ENCODE measurements around the gene CNGA2. TPM values are rescaled to one million over a fixed set of nuclear protein-coding genes. Genes with fewer than 3 reads are reported as not detected.

CNGA2 gene
- total and polyA plus RNA-seq, 2 experiments from 2014 or later, result not detected

DNA sequence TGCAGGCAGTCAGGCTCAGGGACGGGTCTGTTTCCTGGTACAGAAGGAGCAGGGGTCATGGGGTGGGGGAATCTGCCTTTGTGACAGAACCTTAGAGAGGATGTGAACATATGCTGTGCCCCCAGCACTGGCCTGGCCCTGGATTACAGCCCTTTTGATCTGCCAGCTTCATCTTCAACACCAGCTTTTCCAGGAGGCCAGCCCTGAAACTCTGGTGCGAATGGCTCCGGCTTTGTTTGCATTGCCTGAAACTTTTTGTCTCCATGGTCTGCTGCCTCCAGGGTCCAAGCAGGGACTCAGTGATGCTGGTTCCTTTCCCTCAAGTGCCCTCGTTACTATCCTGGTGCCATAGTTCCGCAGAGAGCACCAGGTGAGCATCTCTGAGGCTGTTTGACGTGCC is 2.1 kb downstream of the CNGA2 start:
- Histone ChIP-seq H3F3A (replicated peaks; ENCODE audit: low read depth) (no peaks in the 10 kb centered on the region), H3K27ac (ENCODE audit: low read depth) (no peak overlapping the region), H3K36me3 (ENCODE audit: insufficient read depth) (no peaks in the 10 kb centered on the region), H3K4me2 (no peak overlapping the region), H3K27me3 (ENCODE audit: insufficient read depth) (no peaks in the 10 kb centered on the region), H3K9me2 (ENCODE audit: insufficient read depth) (no peaks in the 10 kb centered on the region), H4K20me1 (replicated peaks; ENCODE audit: insufficient read depth) (no peaks in the 10 kb centered on the region), H2AFZ (no peak overlapping the region), H3K79me2 (replicated peaks; ENCODE audit: insufficient read depth) (no peaks in the 10 kb centered on the region), H3K4me1 (ENCODE audit: insufficient read depth) (no peaks in the 10 kb centered on the region), H3K4me3 (no peak overlapping the region)
- ATAC-seq (no peak), DNase-seq (ENCODE audit: low spot score) (no peak)
- H3K36me3 Mint-ChIP-seq (ENCODE audit: low read depth), result no peaks in the 10 kb centered on the region
- H3K4me1 Mint-ChIP-seq, result no peaks in the 10 kb centered on the region
- H3K9me3 Mint-ChIP-seq, result no peaks in the 10 kb centered on the region; the same call in 2 of the 3 replicates
- TF ChIP-seq, protein P1, sequence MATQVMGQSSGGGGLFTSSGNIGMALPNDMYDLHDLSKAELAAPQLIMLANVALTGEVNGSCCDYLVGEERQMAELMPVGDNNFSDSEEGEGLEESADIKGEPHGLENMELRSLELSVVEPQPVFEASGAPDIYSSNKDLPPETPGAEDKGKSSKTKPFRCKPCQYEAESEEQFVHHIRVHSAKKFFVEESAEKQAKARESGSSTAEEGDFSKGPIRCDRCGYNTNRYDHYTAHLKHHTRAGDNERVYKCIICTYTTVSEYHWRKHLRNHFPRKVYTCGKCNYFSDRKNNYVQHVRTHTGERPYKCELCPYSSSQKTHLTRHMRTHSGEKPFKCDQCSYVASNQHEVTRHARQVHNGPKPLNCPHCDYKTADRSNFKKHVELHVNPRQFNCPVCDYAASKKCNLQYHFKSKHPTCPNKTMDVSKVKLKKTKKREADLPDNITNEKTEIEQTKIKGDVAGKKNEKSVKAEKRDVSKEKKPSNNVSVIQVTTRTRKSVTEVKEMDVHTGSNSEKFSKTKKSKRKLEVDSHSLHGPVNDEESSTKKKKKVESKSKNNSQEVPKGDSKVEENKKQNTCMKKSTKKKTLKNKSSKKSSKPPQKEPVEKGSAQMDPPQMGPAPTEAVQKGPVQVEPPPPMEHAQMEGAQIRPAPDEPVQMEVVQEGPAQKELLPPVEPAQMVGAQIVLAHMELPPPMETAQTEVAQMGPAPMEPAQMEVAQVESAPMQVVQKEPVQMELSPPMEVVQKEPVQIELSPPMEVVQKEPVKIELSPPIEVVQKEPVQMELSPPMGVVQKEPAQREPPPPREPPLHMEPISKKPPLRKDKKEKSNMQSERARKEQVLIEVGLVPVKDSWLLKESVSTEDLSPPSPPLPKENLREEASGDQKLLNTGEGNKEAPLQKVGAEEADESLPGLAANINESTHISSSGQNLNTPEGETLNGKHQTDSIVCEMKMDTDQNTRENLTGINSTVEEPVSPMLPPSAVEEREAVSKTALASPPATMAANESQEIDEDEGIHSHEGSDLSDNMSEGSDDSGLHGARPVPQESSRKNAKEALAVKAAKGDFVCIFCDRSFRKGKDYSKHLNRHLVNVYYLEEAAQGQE (IDR thresholded peaks at IDR 0.05; ENCODE audit: unreplicated experiment), result no peak
- TF ChIP-seq POLR2AphosphoS5 (IDR thresholded peaks at IDR 0.05; ENCODE audit: low read depth) (no peak), ZNF331 (CRISPR knock-in tag; IDR thresholded peaks at IDR 0.05; ENCODE audit: low read depth) (no peak), EZH2 (IDR thresholded peaks at IDR 0.05; ENCODE audit: low read depth, unreplicated experiment) (no peak)
- TF ChIP-seq, protein P2, sequence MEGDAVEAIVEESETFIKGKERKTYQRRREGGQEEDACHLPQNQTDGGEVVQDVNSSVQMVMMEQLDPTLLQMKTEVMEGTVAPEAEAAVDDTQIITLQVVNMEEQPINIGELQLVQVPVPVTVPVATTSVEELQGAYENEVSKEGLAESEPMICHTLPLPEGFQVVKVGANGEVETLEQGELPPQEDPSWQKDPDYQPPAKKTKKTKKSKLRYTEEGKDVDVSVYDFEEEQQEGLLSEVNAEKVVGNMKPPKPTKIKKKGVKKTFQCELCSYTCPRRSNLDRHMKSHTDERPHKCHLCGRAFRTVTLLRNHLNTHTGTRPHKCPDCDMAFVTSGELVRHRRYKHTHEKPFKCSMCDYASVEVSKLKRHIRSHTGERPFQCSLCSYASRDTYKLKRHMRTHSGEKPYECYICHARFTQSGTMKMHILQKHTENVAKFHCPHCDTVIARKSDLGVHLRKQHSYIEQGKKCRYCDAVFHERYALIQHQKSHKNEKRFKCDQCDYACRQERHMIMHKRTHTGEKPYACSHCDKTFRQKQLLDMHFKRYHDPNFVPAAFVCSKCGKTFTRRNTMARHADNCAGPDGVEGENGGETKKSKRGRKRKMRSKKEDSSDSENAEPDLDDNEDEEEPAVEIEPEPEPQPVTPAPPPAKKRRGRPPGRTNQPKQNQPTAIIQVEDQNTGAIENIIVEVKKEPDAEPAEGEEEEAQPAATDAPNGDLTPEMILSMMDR (conservative IDR thresholded peaks at IDR 0.05; ENCODE audit: low read depth in 2 of 2), result no peak
- TF ChIP-seq, protein P3, sequence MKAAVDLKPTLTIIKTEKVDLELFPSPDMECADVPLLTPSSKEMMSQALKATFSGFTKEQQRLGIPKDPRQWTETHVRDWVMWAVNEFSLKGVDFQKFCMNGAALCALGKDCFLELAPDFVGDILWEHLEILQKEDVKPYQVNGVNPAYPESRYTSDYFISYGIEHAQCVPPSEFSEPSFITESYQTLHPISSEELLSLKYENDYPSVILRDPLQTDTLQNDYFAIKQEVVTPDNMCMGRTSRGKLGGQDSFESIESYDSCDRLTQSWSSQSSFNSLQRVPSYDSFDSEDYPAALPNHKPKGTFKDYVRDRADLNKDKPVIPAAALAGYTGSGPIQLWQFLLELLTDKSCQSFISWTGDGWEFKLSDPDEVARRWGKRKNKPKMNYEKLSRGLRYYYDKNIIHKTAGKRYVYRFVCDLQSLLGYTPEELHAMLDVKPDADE (IDR thresholded peaks at IDR 0.05), result no peak
- H3K27ac Mint-ChIP-seq, result no peak overlapping the region
- no peak overlapping the region for H3K4me3 Mint-ChIP-seq
- peaks cover 4% of the 10 kb centered on the region for H3K27me3 Mint-ChIP-seq (ENCODE audit: insufficient read depth, low read depth, poor library complexity)

DNA sequence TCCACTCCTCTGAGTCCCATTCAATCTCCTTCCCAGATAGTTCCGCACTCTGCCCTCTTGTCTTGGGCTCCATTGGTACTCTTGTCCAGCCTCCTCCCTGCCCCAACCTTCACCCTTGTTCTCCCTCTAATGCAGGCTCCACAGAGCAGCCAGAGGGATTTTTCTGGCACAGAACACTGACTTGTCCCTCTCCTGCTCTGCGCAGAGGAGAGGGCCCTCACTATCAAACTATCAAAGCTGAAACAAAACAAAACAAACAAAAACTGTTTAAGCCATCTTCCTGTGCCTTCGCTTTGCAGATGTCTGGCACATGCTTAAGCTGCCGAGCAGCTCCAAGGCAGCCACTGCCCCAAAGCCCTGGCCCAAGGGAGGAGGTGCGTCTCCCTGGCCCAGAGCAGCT is 2.9 kb downstream of the CNGA2 start:
- no peak overlapping the region for H3K27ac Mint-ChIP-seq
- Histone ChIP-seq H3K9me2 (ENCODE audit: insufficient read depth) (no peaks in the 10 kb centered on the region), H3K4me3 (no peak overlapping the region), H2AFZ (no peak overlapping the region), H3K27ac (ENCODE audit: low read depth) (no peak overlapping the region), H3K4me2 (no peak overlapping the region), H3F3A (replicated peaks; ENCODE audit: low read depth) (no peaks in the 10 kb centered on the region), H3K36me3 (ENCODE audit: insufficient read depth) (no peaks in the 10 kb centered on the region), H3K4me1 (ENCODE audit: insufficient read depth) (no peaks in the 10 kb centered on the region), H4K20me1 (replicated peaks; ENCODE audit: insufficient read depth) (no peaks in the 10 kb centered on the region), H3K27me3 (ENCODE audit: insufficient read depth) (no peaks in the 10 kb centered on the region), H3K79me2 (replicated peaks; ENCODE audit: insufficient read depth) (no peaks in the 10 kb centered on the region)
- ATAC-seq, result no peak
- H3K4me1 Mint-ChIP-seq, result no peaks in the 10 kb centered on the region
- TF ChIP-seq, protein P4, sequence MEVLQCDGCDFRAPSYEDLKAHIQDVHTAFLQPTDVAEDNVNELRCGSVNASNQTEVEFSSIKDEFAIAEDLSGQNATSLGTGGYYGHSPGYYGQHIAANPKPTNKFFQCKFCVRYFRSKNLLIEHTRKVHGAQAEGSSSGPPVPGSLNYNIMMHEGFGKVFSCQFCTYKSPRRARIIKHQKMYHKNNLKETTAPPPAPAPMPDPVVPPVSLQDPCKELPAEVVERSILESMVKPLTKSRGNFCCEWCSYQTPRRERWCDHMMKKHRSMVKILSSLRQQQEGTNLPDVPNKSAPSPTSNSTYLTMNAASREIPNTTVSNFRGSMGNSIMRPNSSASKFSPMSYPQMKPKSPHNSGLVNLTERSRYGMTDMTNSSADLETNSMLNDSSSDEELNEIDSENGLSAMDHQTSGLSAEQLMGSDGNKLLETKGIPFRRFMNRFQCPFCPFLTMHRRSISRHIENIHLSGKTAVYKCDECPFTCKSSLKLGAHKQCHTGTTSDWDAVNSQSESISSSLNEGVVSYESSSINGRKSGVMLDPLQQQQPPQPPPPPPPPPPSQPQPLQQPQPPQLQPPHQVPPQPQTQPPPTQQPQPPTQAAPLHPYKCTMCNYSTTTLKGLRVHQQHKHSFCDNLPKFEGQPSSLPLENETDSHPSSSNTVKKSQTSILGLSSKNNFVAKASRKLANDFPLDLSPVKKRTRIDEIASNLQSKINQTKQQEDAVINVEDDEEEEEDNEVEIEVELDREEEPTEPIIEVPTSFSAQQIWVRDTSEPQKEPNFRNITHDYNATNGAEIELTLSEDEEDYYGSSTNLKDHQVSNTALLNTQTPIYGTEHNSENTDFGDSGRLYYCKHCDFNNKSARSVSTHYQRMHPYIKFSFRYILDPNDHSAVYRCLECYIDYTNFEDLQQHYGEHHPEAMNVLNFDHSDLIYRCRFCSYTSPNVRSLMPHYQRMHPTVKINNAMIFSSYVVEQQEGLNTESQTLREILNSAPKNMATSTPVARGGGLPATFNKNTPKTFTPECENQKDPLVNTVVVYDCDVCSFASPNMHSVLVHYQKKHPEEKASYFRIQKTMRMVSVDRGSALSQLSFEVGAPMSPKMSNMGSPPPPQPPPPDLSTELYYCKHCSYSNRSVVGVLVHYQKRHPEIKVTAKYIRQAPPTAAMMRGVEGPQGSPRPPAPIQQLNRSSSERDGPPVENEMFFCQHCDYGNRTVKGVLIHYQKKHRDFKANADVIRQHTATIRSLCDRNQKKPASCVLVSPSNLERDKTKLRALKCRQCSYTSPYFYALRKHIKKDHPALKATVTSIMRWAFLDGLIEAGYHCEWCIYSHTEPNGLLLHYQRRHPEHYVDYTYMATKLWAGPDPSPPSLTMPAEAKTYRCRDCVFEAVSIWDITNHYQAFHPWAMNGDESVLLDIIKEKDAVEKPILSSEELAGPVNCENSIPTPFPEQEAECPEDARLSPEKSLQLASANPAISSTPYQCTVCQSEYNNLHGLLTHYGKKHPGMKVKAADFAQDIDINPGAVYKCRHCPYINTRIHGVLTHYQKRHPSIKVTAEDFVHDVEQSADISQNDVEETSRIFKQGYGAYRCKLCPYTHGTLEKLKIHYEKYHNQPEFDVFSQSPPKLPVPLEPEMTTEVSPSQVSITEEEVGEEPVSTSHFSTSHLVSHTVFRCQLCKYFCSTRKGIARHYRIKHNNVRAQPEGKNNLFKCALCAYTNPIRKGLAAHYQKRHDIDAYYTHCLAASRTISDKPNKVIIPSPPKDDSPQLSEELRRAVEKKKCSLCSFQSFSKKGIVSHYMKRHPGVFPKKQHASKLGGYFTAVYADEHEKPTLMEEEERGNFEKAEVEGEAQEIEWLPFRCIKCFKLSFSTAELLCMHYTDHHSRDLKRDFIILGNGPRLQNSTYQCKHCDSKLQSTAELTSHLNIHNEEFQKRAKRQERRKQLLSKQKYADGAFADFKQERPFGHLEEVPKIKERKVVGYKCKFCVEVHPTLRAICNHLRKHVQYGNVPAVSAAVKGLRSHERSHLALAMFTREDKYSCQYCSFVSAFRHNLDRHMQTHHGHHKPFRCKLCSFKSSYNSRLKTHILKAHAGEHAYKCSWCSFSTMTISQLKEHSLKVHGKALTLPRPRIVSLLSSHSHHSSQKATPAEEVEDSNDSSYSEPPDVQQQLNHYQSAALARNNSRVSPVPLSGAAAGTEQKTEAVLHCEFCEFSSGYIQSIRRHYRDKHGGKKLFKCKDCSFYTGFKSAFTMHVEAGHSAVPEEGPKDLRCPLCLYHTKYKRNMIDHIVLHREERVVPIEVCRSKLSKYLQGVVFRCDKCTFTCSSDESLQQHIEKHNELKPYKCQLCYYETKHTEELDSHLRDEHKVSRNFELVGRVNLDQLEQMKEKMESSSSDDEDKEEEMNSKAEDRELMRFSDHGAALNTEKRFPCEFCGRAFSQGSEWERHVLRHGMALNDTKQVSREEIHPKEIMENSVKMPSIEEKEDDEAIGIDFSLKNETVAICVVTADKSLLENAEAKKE (CRISPR knock-in tag; IDR thresholded peaks at IDR 0.05), result no peak
- TF ChIP-seq EZH2phosphoT487 (IDR thresholded peaks at IDR 0.05; ENCODE audit: unreplicated experiment) (no peak), JUNB (IDR thresholded peaks at IDR 0.05; ENCODE audit: unreplicated experiment) (no peak), NANOG (IDR thresholded peaks at IDR 0.05; ENCODE audit: borderline replicate concordance) (no peak)
- peaks cover 4% of the 10 kb centered on the region for H3K27me3 Mint-ChIP-seq (ENCODE audit: insufficient read depth, low read depth, poor library complexity)
- H3K36me3 Mint-ChIP-seq (ENCODE audit: low read depth), result no peaks in the 10 kb centered on the region
- no peak overlapping the region for H3K4me3 Mint-ChIP-seq
- no peaks in the 10 kb centered on the region; the same call in 2 of the 3 replicates for H3K9me3 Mint-ChIP-seq
- DNase-seq (ENCODE audit: low spot score), result no peak

Measured in GM23338 (cell line).